ENCODE results near the gene TEAD3.
A peak's percentile ranks its signal among the peaks of the same experiment; 100 is the strongest.

TEAD3 gene

DNA sequence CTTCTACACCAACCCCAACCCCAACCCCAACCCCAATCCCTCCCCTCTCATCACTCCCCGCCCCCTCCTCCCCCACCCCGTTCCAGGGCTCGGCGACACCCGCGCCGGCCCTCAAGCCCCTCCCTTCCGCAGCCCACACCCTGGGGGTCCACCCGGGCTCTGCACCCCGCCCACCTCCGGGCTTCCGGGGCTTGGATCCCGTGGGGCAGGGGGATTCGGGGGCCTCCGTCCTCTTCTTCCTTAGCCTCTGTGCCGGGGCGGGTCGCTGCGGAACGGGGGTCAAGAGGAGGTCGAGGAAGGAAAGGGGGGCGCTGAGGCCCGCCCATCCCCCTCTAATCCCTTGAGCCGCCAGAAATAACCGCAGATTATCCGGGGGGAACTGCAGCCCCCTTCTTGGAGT, 15.1 kb upstream of the TEAD3 start:
- no peak for DNase-seq

DNA sequence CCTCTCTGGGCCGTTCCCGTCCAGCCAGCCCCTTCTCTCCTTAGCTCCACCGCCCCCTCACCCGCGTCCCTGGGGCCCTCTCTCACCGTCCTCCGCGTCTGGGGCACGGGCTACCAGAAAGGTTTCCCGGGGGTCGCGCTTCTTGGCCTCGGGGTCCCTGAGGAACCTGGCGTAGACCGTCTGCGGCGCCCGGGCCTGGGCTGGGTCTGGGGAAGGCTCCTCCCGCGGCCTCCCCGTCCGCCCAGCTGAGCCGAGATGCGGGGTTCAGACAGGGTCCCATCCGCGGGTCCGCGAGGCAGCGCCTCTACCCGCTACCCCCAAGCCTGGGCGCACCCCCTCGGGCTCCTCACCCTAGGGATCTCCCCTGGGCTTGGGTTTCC, 14.7 kb upstream of the TEAD3 start:
- DNase-seq, result no peak

DNA sequence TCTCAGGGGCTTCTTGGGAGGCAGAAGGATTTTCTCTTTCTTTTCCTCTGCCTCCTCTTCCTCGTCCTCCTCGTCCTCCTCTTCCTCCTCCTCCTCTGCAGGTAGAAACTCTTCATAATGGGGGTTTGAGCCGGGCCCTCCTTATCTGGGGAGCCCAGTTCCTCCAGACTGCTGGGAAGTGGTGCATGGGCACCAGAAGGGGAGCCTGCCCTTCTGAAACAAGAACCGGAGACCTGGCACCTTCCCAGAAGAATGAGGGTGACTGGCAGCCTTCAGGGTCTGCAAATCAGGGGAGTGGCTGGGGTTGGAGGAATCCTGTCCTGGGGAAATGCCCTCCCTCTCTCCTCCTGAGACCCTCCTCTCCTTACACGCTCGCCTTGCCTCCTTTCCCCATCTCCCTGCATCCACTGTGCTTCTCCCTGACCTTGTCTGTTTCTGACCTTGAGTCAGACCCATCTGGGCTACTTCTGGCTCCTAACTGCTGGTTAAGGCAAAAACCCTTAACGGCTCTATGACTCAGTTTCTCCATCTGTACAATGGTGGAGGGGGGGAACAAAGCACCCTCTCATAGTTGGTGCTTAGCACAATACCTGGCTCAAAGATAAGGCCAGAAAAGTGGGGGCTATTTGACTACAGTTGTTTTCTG, 14.2 kb upstream of the TEAD3 start:
- no peak for DNase-seq

GRCh38 chr6:35508542-35508941, 11.7 kb upstream of the TEAD3 start:
- DNase-seq, result no peak

DNA sequence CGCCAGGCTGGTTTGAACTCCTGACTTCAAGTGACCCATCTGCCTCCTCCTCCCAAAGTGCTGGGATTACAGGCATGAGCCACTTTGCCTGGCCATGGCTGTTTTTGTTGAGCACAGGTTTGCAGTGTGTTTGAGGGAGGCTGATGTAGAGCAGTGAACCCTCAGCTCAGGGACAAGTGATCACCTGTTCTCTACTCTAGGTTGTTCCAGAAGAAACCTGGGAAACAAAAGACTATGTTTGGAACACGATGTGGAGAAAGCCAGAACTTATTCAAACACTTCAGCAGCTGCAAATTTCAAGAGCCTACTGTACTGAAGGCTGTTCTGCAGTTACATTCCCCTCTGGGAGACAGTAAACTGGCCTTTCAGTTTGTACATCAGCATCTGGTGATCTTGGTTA, 11.1 kb upstream of the TEAD3 start:
- DNase-seq, result no peak

DNA sequence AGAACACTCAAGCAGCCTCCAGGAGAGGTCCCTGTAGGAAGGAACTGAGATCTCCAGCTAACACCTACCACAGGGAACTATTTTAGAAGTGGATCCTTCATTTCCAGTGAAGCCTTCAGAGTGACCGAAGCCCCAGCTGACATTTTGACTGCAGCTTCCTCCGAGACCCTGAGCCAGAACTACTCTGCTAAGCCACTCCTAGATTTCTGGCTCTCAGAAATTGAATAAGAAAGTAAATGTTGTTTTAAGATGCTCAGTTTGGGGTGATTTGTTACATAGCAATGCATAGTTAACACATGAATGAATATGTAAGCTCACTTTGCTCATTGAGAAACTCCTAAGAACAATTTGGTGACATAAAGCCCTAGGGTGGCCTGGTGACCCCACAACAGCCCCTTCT, 10.3 kb upstream of the TEAD3 start:
- no peak for DNase-seq

GRCh38 chr6:35506536-35506935, 9.7 kb upstream of the TEAD3 start:
- no peak for DNase-seq

GRCh38 chr6:35505999-35506412, 9.1 kb upstream of the TEAD3 start:
- no peak for DNase-seq

- DNase-seq, result no peak
Measured at GRCh38 chr6:35503534-35503933, 6.7 kb upstream of the TEAD3 start.

DNA sequence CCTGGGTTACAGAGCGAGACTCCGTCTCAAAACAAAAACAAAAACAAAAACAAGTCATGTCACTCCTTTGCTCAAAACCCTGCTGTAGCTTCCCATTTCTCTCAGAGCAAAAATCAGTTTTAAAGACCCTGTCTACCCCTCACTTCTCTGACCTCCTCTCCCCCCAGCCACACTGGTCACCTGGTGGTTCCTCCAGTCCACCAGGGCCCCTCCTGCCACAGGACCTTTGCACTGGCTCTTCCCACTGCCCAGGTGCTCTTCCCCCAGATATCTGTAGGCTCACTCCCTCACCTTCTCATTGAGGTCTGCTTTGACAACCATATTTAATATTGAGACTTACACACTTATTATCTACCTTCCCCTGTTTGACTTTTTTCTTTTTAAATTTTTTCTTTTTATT, 4.9 kb upstream of the TEAD3 start:
- no peak for DNase-seq

DNA sequence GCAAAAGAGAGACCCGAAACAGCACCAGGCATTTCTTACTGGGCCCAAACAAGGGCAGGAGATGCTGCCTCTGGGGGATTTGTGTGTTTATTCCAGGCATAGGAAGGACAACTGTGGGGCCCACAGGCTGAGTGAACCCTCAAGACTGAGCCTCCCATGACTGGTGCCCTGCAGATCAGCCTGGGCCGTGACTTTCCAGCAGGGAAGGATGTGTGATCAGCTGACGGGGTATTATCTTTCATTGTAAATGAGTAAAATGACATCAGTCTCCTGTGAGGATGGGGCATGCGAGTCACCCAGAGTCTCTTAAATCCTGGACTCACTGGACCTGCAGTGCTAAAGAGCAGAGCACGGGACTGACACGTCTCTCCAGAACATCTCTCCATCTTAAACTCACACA, 3.9 kb upstream of the TEAD3 start:
- DNase-seq, result no peak

GRCh38 chr6:35499372-35499771, 2.5 kb upstream of the TEAD3 start:
- DNase-seq, result no peak

DNA sequence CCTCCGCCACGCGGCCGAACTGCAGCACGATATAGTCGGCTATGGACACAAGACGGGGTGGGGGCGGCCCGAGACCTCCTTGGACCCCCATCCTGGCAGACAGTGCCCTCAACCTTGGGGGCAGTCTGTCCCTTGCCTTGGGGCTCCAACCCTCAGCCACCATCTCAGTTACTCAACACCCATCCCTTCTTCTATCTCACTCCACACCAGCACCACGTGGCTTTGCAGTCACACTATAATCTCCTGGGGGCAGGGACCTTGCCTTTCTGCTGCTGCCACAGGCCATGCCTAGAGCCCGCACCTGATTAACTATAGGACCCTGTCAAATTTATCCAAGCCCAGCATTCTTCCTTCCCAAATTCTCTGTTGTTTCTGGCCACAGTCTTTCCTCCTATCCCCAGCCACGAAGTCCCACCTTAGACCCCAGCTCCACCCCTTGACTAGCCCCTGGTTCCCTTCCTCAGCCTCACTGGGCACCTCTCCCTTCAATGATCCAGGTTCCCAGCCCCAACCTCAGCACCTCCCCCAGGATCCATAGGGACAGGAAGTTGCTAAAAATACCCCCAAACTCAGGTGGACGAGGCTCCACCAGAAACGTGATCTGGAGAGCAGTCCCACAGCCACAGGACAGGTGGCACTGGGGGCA, 1.7 kb upstream of the TEAD3 start:
- DNase-seq, result no peak

DNA sequence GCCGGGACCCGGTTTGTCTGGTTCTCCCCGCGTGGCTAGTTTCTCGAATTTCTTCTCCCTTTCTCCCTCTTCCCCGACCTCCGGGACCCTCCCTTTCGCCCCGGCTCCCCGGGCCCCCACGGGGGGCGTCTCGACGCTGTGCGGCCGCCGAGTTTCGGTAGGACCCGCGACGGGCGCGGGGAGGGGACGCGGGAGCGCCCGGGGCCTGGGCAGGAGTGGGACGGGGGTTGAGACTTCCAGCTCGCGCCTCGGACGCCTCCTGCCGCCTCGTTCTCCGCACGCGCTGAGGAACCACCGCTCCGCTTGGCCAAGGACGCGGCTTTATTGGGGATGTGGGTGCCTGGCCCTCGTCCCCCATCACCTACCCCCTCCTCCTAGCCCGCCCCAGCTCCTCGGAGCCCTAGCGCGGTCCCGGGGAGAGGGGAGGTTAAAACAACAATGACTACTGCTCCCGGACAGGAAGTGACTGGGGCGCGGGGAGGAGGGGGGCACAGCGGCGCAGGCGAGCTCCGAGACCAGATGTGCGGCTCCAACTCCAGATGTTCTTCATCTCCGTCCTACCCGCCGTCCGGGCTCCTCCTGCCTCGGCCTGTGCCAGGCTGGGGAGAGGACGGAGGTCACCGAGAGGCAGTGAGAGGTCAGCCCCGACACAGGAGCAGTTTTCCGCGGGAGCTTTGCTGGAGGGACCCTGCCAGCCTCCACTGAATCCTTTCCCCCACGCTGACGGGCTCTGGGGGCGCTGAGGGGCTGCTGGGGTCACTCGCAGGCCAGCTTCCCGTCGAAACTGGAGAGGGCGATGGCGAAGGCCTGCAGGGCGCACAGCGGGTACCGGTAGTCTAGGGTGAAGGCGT, 917 bp upstream of the TEAD3 start:
- DNase-seq, result peak; percentile 31 to 43

DNA sequence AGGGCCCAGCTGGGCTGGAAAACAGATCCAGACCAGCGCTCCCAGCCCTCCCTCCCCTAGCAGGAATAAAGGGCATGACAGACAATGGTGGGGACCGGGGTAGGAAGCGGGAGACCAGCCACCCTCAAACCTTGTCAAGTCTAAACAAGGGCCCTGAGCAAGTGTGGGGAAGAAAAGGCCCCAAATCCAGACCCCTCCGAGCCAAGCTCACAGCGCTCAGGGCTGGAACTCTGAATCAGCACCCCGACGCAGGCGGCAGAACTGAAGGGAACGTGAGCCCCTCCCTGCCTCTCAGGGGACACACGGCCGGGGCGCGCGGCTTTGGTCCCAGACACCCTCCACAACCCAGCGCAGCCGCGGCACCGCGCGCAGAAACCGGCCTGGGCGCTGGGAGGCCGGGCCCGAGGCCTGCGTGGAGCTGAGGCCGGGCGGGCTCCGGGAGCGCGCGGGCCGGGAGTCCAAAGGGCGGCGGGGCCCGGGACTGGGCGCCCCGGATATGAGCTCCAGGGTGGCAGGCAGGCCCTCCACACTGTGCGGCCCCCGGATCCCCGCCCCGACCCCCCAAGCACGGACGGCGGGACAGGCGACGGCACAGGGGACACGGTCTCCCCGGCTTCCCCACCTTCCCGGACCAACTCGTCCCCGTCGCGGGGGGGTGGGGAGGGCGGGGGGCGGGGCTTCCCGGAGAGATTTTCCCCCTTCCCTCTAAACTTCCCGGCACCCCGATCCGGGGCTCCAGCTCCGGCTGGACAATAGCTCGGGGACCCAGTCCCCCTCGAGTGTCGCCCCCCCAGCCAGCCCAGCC, 641 bp downstream of the TEAD3 start:
- no peak for DNase-seq

GRCh38 chr6:35495258-35496035, 1.4 kb downstream of the TEAD3 start:
- no peak for DNase-seq

DNA sequence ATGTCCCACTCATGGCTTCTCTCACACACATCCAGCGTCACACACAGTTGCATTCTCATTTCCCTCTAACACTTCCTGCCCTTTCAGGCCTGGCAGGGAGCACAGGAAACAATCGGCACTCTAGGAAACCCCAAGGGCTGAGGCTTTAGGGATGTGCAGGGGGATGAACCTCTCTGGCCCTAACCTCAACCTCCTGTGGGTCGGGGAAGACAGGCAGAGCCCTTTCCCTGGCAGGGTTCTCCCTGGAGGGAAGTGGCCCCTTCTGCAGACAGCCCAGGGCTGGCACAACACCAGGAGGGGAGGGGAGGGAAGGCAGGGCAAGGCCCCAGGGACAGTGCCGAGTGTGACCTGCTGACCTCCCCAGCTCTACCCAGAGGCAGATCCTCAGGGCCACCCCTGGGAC, 2.7 kb downstream of the TEAD3 start:
- DNase-seq, result no peak

- DNase-seq, result no peak
Measured at GRCh38 chr6:35493307-35493983, 3.4 kb downstream of the TEAD3 start.

DNA sequence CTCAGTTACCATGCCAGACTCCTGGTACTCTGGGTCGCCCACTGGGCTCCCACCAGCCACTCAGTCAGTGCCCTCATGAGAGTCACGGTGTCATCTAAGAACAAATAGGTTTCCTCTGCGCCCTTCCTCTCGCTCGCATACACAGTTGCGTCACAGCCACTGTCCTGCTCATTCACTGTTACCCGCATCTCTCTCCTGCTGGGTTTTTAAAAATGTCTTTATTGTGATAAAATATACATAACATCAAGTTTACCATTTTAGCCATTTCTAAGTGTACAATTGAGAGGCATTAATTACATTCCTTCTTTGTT, 4.0 kb downstream of the TEAD3 start:
- DNase-seq, result no peak

DNA sequence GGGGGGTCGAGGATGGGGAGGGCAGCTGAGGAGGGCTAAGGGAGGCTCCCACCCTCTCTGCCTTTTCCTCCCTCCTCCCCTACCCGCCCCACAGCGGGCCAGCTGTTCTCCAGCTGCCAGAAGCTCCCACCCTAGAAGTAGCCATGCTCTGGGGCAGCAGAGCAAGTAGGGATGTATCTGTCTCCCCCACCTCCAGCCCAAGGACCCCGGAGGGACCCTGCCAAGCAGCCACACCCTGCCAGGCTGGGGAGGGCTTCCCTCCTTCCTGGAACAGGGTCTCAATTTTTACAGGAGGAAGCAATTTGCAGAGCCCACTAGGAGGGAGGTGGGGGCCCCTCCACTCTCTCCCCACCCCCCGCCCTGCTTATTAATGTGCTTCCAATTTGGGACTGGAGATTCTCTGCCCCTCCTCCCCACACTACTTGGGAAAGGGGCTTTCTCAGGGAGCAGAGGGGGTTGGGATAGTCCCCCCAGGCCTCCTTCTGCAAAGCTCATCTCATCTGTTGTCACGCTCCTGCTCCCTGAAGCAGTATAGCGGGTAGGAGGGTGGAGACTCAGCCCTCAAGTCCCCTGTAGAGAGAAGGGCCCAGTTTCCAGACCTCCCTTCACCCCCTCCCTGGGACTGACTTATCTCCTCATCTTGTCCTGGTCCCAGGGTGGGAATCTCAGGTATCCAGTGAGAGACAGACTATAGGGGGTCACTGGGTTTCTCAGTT, 4.5 kb downstream of the TEAD3 start:
- DNase-seq, result no peak

GRCh38 chr6:35491558-35492257, 5.2 kb downstream of the TEAD3 start:
- no peak for DNase-seq

Data from CD4-positive, alpha-beta T cell treated with Interleukin-4 for 1 hour (primary cell).